A204.1 (cell line): ENCODE measurements around the gene DUS1L.

Source experiments
- FAIRE-seq: peaks from 2 replicates; lab custom pipeline; 2012; peaks lifted over from hg19 to GRCh38; lab: Jason Lieb, UNC

DUS1L gene

GRCh38 chr17:82100502-82101298 is 35.1 kb upstream of the DUS1L start:
- FAIRE-seq, result no peak

GRCh38 chr17:82098939-82099763 is 33.5 kb upstream of the DUS1L start:
- no peak for FAIRE-seq

- FAIRE-seq, result no peak
These were observed 32.8 kb upstream of the DUS1L start, which contains the start of gene FASN for GRCh38 chr17:82098169-82098938. TSS of gene FASN (minus strand) at chr17:82098236. CDS start at chr17:82096445, 1,791 bp downstream.

GRCh38 chr17:82097919-82098168 is 32.2 kb upstream of the DUS1L start:
- FAIRE-seq, result no peak

GRCh38 chr17:82097184-82097918 is 31.7 kb upstream of the DUS1L start:
- no peak for FAIRE-seq

GRCh38 chr17:82096709-82097183 is 31.1 kb upstream of the DUS1L start:
- no peak for FAIRE-seq

GRCh38 chr17:82095777-82096708 is 30.4 kb upstream of the DUS1L start:
- no peak for FAIRE-seq

- FAIRE-seq, result no peak
These were observed 29.6 kb upstream of the DUS1L start for GRCh38 chr17:82094931-82095776.

GRCh38 chr17:82092995-82093751 is 27.6 kb upstream of the DUS1L start:
- FAIRE-seq, result no peak

GRCh38 chr17:82092628-82092994 is 27.0 kb upstream of the DUS1L start:
- no peak for FAIRE-seq

- no peak for FAIRE-seq
These were observed 26.5 kb upstream of the DUS1L start for GRCh38 chr17:82092094-82092586.

- no peak for FAIRE-seq
These were observed 25.9 kb upstream of the DUS1L start for GRCh38 chr17:82091264-82092066.

- no peak for FAIRE-seq
These were observed 25.1 kb upstream of the DUS1L start for GRCh38 chr17:82090549-82091263.

GRCh38 chr17:82089723-82090548 is 24.3 kb upstream of the DUS1L start:
- FAIRE-seq, result no peak

- FAIRE-seq, result no peak
These were observed 23.5 kb upstream of the DUS1L start for GRCh38 chr17:82088838-82089722.
